Activated naive CD4-positive, alpha-beta T cell treated with Interleukin-2 at 50 U/mL for 16 hours (primary cell): ENCODE data around the gene EPB41L1.

Experiments used
- DNase-seq: peaks from one replicate; pipeline ENCODE4 v3.0.0-alpha.2; 2020

EPB41L1 gene

GRCh38 chr20:36154700-36155628, at the start of gene EPB41L1:
TSS of gene EPB41L1 (plus strand) at chr20:36154740. CDS start at chr20:36173778, 19,038 bp downstream.
- no peak for DNase-seq

- no peak for DNase-seq
Measured at GRCh38 chr20:36104856-36105255, 49.7 kb upstream of the EPB41L1 start.

DNA sequence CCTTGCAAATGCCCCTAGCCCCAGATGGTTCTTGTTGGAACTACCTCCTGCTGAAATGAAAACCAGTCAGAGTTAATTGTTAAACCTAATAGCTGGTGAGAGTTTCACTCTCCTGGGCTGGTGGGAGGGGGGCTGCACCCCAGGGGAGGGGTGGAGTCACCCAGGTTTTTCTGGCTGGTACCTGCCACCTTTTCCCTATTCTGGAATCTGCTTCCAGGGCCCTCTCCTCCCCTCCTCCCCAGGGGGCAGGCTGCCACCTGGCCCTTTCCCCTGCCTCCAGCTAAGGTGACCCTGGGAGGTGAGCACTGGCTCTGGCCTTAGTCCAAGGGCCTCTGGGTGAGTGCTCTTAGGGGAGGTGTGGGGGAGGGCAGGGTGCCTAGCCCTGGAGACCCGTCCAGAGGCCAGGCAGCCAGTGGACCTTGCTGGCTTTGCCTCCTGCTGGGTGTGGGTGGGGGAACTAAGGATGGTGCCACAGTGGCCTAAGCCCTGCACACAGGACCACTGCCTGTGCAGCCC, 48.8 kb upstream of the EPB41L1 start:
- no peak for DNase-seq

DNA sequence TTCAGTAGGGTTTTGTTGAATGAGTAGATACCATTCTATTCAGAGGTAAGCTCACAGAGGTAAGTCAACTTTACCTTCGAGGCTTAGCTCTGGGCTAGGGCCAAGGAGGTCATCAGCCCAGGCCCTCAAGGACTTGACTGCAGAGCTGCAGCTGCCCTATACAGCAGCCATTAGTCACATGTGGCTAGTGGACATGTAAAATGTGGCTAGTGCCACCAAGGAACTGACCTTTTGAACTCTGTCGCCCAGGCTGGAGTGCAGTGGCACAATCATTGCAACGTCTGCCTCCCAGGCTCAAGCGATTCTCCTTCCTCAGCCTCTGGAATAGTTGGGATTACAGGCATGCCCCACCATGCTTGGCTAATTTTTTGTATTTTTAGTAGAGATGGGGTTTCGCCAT, 47.9 kb upstream of the EPB41L1 start:
- DNase-seq, result no peak

GRCh38 chr20:36107881-36108280, 46.7 kb upstream of the EPB41L1 start:
- DNase-seq, result no peak

DNA sequence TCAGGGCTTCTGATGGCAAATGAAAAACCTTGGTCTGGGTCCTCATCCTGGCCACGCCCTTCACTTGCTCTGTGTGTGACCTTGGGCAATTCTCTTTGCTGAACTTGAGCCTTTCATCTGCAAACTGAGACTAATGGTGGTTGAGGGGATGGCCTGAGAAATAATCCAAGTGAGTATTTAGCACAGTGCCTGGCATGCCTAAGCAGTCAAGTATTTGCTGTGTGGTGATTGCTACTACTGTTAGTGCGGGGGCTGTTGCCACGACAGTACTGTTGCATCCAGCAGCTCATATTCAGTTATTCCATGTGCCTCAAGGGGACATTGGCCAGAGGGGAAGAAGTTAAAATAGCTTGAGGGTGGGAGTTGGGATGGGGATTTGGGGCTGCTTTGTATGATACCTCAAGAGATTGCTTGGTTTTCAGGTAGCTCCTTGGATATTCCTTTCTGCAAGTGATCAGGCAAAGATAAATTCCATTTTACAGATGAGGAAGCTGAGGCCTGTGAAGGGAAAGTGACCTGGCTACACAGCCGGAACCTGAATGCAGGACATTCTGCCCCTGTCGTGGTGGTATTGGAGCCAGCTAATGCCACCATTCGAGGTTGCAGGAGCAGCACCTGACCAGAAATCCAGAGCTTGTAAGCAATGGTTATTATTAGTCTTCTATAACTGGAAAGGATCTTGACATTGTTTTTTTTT, 45.1 kb upstream of the EPB41L1 start:
- DNase-seq, result no peak

- DNase-seq, result no peak
Measured at GRCh38 chr20:36110994-36111393, 43.5 kb upstream of the EPB41L1 start.

GRCh38 chr20:36112112-36112511, 42.4 kb upstream of the EPB41L1 start:
- DNase-seq, result no peak

GRCh38 chr20:36113036-36113435, 41.5 kb upstream of the EPB41L1 start:
- no peak for DNase-seq

GRCh38 chr20:36113566-36114250, 40.8 kb upstream of the EPB41L1 start:
- no peak for DNase-seq

DNA sequence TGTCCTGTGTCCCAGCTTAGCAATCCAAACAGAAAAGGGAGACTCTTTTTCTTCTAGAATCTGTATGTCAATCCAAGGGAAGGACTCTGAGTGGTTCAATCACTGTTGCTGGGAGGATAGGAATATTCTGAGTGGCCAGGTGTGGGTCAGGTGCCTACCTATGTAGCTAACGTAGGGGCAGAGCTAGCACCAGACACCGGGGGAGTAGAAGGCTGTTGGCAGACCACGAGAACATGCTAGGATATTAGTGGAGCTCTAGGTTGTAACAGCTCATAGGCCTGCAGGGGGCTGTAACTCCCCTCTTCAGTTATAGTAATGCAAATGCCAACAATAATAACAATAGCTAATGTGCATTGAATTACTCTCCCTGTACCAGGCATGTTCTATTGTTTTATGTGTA, 39.8 kb upstream of the EPB41L1 start:
- DNase-seq, result no peak

- no peak for DNase-seq
Measured at GRCh38 chr20:36115925-36116324, 38.6 kb upstream of the EPB41L1 start.

DNA sequence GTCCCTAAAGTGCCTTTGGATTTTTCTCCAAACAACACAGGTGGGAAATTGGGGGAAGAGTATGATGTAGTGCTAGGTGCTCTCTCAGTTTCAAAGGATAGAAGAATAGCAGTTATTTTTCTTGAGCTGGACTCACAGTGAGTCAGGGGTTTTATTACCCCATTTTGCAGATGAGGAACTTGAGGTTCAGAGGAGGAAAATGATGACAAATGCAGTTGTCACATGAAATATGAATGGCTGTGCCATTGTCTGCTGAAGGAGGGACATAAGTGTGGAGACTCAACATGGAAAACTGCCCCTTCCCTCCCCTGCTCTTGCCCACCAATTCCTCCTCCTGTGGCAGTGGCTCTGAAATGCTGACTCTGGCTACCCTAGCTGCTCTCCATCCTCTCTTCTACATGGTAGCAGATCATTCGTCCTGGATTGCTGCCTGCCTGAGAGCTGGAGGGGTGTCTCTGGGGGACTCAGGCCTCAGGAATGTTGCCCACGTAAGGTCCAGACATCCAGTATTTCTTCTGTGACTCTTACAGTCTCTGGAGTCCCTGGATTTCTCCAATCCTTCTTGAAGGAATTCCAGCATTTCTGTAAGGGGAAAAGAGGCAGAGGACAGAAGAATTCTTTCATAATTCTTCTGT, 37.6 kb upstream of the EPB41L1 start:
- DNase-seq, result no peak

DNA sequence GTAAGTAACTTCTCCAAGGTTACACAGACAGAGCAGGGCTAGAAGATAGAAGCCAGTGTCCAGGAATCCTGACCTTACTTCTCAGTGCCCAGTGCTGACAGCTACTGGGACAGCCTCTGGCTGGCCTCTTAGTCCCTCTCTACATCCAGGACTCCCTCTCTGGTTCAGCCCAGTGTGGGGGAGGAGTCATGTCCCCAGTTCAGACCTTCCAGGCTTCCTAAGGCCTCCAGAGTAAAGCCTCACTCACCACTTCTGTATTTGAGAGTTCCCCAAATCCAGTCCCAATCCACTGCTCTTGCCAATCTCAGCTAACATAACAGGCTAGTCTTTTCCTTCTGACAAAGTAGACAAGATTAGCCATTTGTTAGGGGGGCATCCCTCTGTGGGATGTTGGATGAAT, 36.9 kb upstream of the EPB41L1 start:
- DNase-seq, result no peak

- no peak for DNase-seq
Measured at GRCh38 chr20:36118371-36118770, 36.2 kb upstream of the EPB41L1 start.

DNA sequence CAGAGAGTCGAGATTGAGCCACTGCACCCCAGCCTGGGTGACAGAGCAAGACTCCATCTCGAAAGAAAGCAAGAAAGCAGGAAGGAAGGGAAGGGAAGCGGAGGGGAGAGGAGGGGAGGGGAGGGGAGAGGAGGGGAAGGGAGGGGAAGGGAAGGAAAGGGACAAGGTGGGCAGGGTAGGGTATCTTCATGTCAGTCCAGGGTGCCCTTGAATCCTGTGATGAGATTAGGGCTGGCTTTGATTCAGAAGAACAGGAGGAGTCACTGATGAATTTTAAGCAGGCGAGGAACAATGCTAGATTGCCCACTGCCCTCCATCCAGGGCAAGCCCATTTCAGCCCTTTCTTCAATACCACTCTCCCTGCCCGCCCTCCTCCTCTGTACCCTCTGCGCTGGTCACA, 35.0 kb upstream of the EPB41L1 start:
- DNase-seq, result no peak

DNA sequence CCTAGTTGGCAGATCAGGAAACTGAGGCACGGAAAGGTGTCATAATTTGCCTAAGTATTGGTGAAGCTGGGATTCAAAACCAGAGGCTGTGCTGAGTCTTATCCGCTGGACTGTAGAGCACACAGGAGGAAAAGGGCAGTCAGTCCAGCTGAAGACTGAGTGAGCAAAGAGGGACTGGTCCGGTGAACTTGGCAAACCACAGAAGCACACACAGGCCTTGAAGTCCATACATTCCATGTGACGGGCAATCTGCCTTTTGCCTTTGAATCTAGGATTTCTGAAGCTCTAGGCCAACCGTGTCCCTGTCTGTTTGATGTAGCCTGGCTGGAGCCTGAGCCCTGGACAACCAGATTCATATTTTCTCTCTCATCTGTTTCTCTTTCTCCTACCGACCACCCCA, 34.3 kb upstream of the EPB41L1 start:
- DNase-seq, result no peak

DNA sequence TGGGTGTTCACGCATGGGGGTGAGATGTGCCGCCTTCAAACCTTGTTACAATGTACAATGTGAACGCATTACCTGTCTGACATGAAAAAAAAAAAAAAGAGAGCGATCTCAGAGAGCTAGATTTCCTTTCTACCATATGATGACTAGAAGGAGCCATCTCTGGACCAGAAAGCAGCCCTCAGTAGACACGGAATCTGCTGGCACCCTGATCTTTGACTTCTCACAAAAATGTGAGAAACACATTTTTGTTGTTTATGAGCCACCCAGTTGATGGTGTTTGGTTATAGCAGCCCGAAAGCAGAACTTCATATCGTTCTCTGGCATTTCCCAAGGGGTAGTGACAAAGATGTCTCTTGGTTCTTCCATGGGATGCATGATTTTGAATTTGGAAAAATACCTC, 33.5 kb upstream of the EPB41L1 start:
- no peak for DNase-seq

DNA sequence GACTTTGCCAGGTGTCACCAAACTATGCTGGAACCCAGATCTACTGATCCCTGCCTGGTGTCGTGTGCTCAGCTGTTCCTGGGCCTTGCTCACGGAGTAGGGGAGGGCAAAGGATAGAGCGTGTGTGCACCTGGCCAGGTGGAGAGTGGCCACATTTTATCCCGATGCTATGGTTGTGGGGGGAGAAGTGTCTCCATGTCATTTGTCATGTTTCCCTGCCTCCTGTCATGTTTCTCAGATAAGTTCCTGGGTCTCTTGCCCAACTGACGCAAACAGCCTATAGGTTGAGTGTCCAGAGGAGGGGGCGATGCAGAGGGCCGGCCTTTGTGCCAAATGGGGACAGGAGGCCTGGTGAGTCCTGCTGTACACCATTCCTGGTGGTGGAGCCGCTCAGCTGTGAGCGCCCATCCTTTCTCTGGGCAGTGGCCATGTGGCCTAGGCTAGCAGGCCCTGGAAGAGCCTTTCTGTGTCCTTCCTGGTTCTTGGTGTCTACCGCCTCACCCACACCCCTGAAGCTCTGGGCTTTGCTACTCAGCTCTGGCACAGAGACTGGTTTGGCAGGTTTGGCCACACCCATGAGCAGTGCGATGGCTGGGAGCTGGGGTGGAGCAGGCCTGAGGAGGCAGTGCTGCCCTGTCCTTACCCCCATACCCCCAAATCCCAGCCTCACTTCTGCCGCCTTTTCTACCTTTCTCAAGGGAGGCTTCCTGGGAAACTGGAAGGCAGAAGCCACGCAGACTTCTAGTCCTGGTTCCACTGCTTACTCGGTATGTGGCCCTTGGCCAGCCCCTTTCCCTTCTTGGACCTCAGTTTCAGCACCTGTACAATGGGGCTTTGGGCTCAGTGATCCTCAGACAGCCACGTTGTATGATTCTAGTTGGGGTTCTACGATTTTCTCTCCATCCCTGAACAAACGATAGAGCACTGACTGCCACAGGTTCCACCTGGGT, 32.3 kb upstream of the EPB41L1 start:
- no peak for DNase-seq

DNA sequence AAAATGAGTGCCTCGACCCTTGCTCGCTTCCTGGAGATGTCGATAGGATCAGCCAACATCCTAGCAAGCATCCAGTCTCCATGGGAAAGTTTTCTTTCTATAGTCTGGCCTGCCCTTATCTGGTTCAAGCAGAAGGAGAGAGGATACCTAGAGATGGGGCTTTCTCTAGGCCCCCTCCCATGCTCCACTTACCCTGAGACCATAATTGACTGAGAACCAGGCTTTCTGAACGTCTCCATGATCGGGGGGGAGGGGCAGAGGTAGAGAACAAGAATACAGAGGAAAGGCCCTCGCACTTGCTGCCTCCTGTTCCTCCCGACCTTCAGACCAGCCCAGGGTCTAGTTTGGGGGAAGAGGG, 31.6 kb upstream of the EPB41L1 start:
- no peak for DNase-seq

- DNase-seq, result no peak
Measured at GRCh38 chr20:36125097-36125496, 29.4 kb upstream of the EPB41L1 start.
